H1 (cell line): ENCODE results near the gene ALG14. TPM values are rescaled to one million over a fixed set of nuclear protein-coding genes. Genes with fewer than 3 reads are reported as not detected.

Source experiments
- CTCF ChIA-PET: fragments of 300-600 bp; sonication (Branson Sonifier 250); formaldehyde crosslinking; loops from one replicate; lab custom pipeline; 2021; ENCODE audit not compliant: partially characterized antibody; lab: Charles Lee
- POLR2A ChIA-PET: fragments of 300-600 bp; sonication (Branson Sonifier 250); formaldehyde crosslinking; loops from one replicate; lab custom pipeline; 2021; ENCODE audit warnings: inconsistent platforms; ENCODE audit not compliant: partially characterized antibody; lab: Charles Lee
- DNase-seq, 2 experiments: peaks; one replicate each; pipeline versions ENCODE4 v3.0.0 to v3.0.0-alpha.2; 2010 to 2022; ENCODE audit warnings: low spot score in 2 of 2, low read depth in 1 of 2, mixed read lengths in 1 of 2
- FAIRE-seq: peaks from 2 replicates; lab custom pipeline; 2011; peaks lifted over from hg19 to GRCh38; lab: Jason Lieb, UNC
- H2AFZ ChIP-seq: 2 replicates; pipeline ENCODE4 v1.8.1; 2012; ENCODE audit warnings: low read length, inconsistent platforms
- H2AK5ac ChIP-seq: 2 replicates; pipeline ENCODE4 v1.6.1; 2013; ENCODE audit warnings: low read depth, low read length
- H2BK120ac ChIP-seq: replicated peaks from 2 replicates; pipeline ENCODE3; 2013; ENCODE audit warnings: low read depth, low read length, inconsistent platforms
- H2BK12ac ChIP-seq: 2 replicates; pipeline ENCODE4 v1.6.1; 2013; ENCODE audit warnings: low read depth, low read length
- H2BK15ac ChIP-seq: 2 replicates; pipeline ENCODE4 v1.6.1; 2013; ENCODE audit warnings: low read length
- H2BK20ac ChIP-seq: 2 replicates; pipeline ENCODE4 v1.6.1; 2013; ENCODE audit warnings: low read length
- H2BK5ac ChIP-seq: 2 replicates; pipeline ENCODE4 v1.6.1; 2013; ENCODE audit warnings: low read depth, low read length
- H3K14ac ChIP-seq: 2 replicates; pipeline ENCODE4 v1.6.1; 2013; ENCODE audit warnings: inconsistent platforms; ENCODE audit not compliant: insufficient read length
- H3K18ac ChIP-seq: 2 replicates; pipeline ENCODE4 v1.6.1; 2013; ENCODE audit warnings: low read length; ENCODE audit errors: extremely low read depth
- H3K23ac ChIP-seq: 2 replicates; pipeline ENCODE4 v1.6.1; 2013; ENCODE audit warnings: inconsistent platforms; ENCODE audit not compliant: insufficient read length
- H3K23me2 ChIP-seq: 2 replicates; pipeline ENCODE4 v1.6.1; 2013; ENCODE audit warnings: low read depth, low read length
- H3K27ac ChIP-seq: 2 replicates; pipeline ENCODE4 v1.6.1; 2011; ENCODE audit warnings: low read depth, low read length, inconsistent platforms
- H3K27me3 ChIP-seq, 4 experiments: replicated peaks in 1 of 4; 1 replicate in 1 of 4; 2 replicates in 3 of 4; pipeline versions ENCODE4 v1.6.1 to v1.8.1; 2011 to 2013; ENCODE audit warnings: low read length in 3 of 4, mild to moderate bottlenecking in 3 of 4, inconsistent platforms in 2 of 4, mixed read lengths in 2 of 4, moderate library complexity in 1 of 4; ENCODE audit not compliant: control insufficient read depth in 3 of 4, insufficient read depth in 3 of 4; ENCODE audit errors: extremely low read depth in 1 of 4
- H3K36me3 ChIP-seq, 4 experiments: 2 replicates each; pipeline versions ENCODE4 v1.6.1 to v1.8.1; 2011 to 2013; ENCODE audit warnings: mild to moderate bottlenecking in 4 of 4, low read length in 3 of 4, moderate library complexity in 2 of 4, control low read depth in 1 of 4, inconsistent platforms in 1 of 4; ENCODE audit not compliant: insufficient read depth in 4 of 4, control insufficient read depth in 2 of 4
- H3K4ac ChIP-seq: replicated peaks from 2 replicates; pipeline ENCODE3; 2013; ENCODE audit warnings: low read length, low read depth, mixed read lengths, inconsistent platforms; ENCODE audit not compliant: insufficient read length
- H3K4me1 ChIP-seq, 4 experiments: replicated peaks in 1 of 4; 1 replicate in 1 of 4; 2 replicates in 3 of 4; pipeline versions ENCODE4 v1.6.1 to v1.8.1; 2011 to 2013; ENCODE audit warnings: low read length in 3 of 4, inconsistent platforms in 2 of 4, mixed read lengths in 1 of 4; ENCODE audit not compliant: insufficient read depth in 4 of 4, control insufficient read depth in 3 of 4
- H3K4me2 ChIP-seq, 2 experiments: 2 replicates each; pipeline versions ENCODE4 v1.6.1 to v1.8.1; 2011 to 2013; ENCODE audit warnings: low read depth in 2 of 2, low read length in 2 of 2, control low read depth in 1 of 2, inconsistent platforms in 1 of 2, mild to moderate bottlenecking in 1 of 2; ENCODE audit not compliant: insufficient read depth in 1 of 2
- H3K4me3 ChIP-seq, 4 experiments: fragments of 200-600, 300-600 bp in 1 of 4; sonication (generic), shearing (Covaris generic), sonication (Bioruptor Twin) in 1 of 4; 2 replicates each; pipeline versions ENCODE4 v1.5.1 to v1.8.1; 2011 to 2016; ENCODE audit warnings: low read length in 4 of 4, low read depth in 3 of 4, control low read depth in 2 of 4, inconsistent platforms in 2 of 4, mild to moderate bottlenecking in 2 of 4, mixed read lengths in 1 of 4, moderate library complexity in 1 of 4; ENCODE audit not compliant: insufficient read depth in 2 of 4; ENCODE audit errors: extremely low read depth in 1 of 4
- H3K56ac ChIP-seq: replicated peaks from 2 replicates; pipeline ENCODE3; 2013; ENCODE audit warnings: low read depth, mild to moderate bottlenecking, mixed read lengths, low read length, inconsistent platforms; ENCODE audit not compliant: insufficient read length
- H3K79me1 ChIP-seq: 2 replicates; pipeline ENCODE4 v1.6.1; 2013; ENCODE audit warnings: low read depth, low read length, control low read depth
- H3K79me2 ChIP-seq, 2 experiments: 2 replicates each; pipeline versions ENCODE4 v1.6.1 to v1.8.1; 2012 to 2013; ENCODE audit warnings: low read length in 2 of 2, mild to moderate bottlenecking in 2 of 2, inconsistent platforms in 1 of 2; ENCODE audit not compliant: insufficient read depth in 2 of 2, control insufficient read depth in 1 of 2
- H3K9ac ChIP-seq, 4 experiments: replicated peaks in 1 of 4; 1 replicate in 1 of 4; 2 replicates in 3 of 4; pipeline versions ENCODE4 v1.6.1 to v1.8.1; 2011 to 2013; ENCODE audit warnings: low read depth in 3 of 4, low read length in 3 of 4, control low read depth in 2 of 4, mild to moderate bottlenecking in 2 of 4, moderate library complexity in 2 of 4, inconsistent platforms in 1 of 4; ENCODE audit errors: extremely low read depth in 1 of 4
- H3K9me3 ChIP-seq, 2 experiments: 2 replicates each; pipeline versions ENCODE4 v1.6.1 to v1.8.1; 2012 to 2013; ENCODE audit warnings: mild to moderate bottlenecking in 2 of 2, moderate library complexity in 2 of 2, control low read depth in 1 of 2, inconsistent platforms in 1 of 2, low read depth in 1 of 2, low read length in 1 of 2, mixed read lengths in 1 of 2; ENCODE audit not compliant: insufficient read depth in 2 of 2
- H4K20me1 ChIP-seq, 2 experiments: replicated peaks in 1 of 2; 2 replicates each; pipeline versions ENCODE3 to v1.8.1; 2011 to 2013; ENCODE audit warnings: inconsistent platforms in 2 of 2, low read length in 2 of 2, mild to moderate bottlenecking in 1 of 2; ENCODE audit not compliant: insufficient read depth in 2 of 2, control insufficient read depth in 1 of 2
- H4K5ac ChIP-seq: 2 replicates; pipeline ENCODE4 v1.6.1; 2013; ENCODE audit warnings: low read length, low read depth, mixed read lengths, inconsistent platforms; ENCODE audit not compliant: insufficient read length
- H4K8ac ChIP-seq: 2 replicates; pipeline ENCODE4 v1.8.0; 2013; ENCODE audit warnings: mild to moderate bottlenecking, moderate library complexity, low read length, inconsistent platforms; ENCODE audit not compliant: insufficient read depth; ENCODE audit errors: extremely low read depth
- H4K91ac ChIP-seq: replicated peaks from 2 replicates; pipeline ENCODE3; 2013; ENCODE audit warnings: low read length, mixed read lengths, inconsistent platforms; ENCODE audit not compliant: insufficient read length
- E2F6 ChIP-seq: IDR thresholded peaks from 2 replicates; pipeline ENCODE4 v1.6.1; 2012; ENCODE audit warnings: inconsistent platforms
- NANOG ChIP-seq: IDR thresholded peaks from 2 replicates; pipeline ENCODE4 v1.6.1; 2011; ENCODE audit warnings: low read length, low read depth, mild to moderate bottlenecking, inconsistent platforms; ENCODE audit not compliant: insufficient read depth, poor library complexity, severe bottlenecking
- PHF8 ChIP-seq: fragments of 200-600 bp; sonication (generic); conservative IDR thresholded peaks from 2 replicates; pipeline ENCODE4 v1.7.1; 2012; ENCODE audit warnings: low read depth, mild to moderate bottlenecking, inconsistent platforms, low read length, moderate library complexity
- RFX5 ChIP-seq: IDR thresholded peaks from 2 replicates; pipeline ENCODE4 v1.6.1; 2011; ENCODE audit warnings: low read depth, low read length, improper control_type of control experiment, borderline replicate concordance
- SAP30 ChIP-seq: fragments of 300-600 bp; sonication (generic); IDR thresholded peaks from 2 replicates; pipeline ENCODE4 v1.7.1; 2012; ENCODE audit warnings: low read length, moderate library complexity, mild to moderate bottlenecking, inconsistent platforms; ENCODE audit not compliant: insufficient read depth, insufficient replicate concordance
- TBP ChIP-seq: IDR thresholded peaks from 2 replicates; pipeline ENCODE4 v1.6.1; 2011; ENCODE audit warnings: low read depth, low read length, improper control_type of control experiment
- whole genome bisulfite sequencing, 2 experiments: shearing (Covaris generic) in 1 of 2; methylation state at CpG; one replicate each; pipeline versions ENCODE4 v1.1.6 to v1.1.7; 2013 to 2015; ENCODE audit warnings: low lambda C conversion rate in 2 of 2, mixed read lengths in 2 of 2, inconsistent platforms in 1 of 2, low coverage in 1 of 2, missing lambda C conversion rate in 1 of 2; ENCODE audit not compliant: insufficient replicate concordance in 2 of 2, insufficient coverage in 1 of 2, insufficient read length in 1 of 2; ENCODE audit errors: extremely low coverage in 1 of 2, missing lambda C conversion rate in 1 of 2; 5-methylcytosine and 5-hydroxymethylcytosine counted together
- polyA plus RNA-seq, 7 experiments: library from polyadenylated mRNA; depleted of rRNA in 3 of 7; stranded (reverse) in 5 of 7; unstranded in 2 of 7; fragments of >200 nt in 5 of 7; fragments of 200-250 nt in 2 of 7; gene quantifications; 1 replicate in 5 of 7; 2 replicates in 1 of 7; 4 replicates in 1 of 7; pipeline versions ENCODE4 v1.2.1 to v1.2.3, GENCODE V29; 2011 to 2013; ENCODE audit warnings: missing spikeins in 2 of 7, mixed read lengths in 2 of 7
- total RNA-seq: library from RNA; stranded (reverse); fragmentation: NEBNext Ultra II Directional; extraction: Animal tissue kit (Norgen Biotek cat#: 25700); gene quantifications from 2 replicates; pipeline ENCODE4 v1.2.1, GENCODE V29; 2021
- TF ChIP-seq, protein P1 (sequence below), 3 experiments: IDR thresholded peaks; 1 replicate in 2 of 3; 2 replicates in 1 of 3; pipeline versions ENCODE4 v1.5.1 to v1.6.1; 2011; ENCODE audit warnings: low read length in 3 of 3, mild to moderate bottlenecking in 3 of 3, inconsistent platforms in 2 of 3, low read depth in 1 of 3, moderate library complexity in 1 of 3; ENCODE audit not compliant: insufficient read depth in 1 of 3; ENCODE audit errors: control extremely low read depth in 1 of 3
- TF ChIP-seq, protein P2 (sequence below): IDR thresholded peaks from 2 replicates; pipeline ENCODE4 v1.6.1; 2011; ENCODE audit warnings: low read length, improper control_type of control experiment

Gene ALG14
- total and polyA plus RNA-seq, 2 of the 8 experiments (the other 6 are each of a cell fraction or from before 2014, with no cell fraction given), result 0.95 to 1.3 TPM

GRCh38 chr1:95013950-95014574 lies 58.7 kb downstream of the ALG14 start:
- H2BK12ac ChIP-seq, result no peak overlapping the region
- DNase-seq (no peak), FAIRE-seq (no peak)
- H2BK5ac ChIP-seq, result no peak overlapping the region
- H4K5ac ChIP-seq, result no peak overlapping the region
- H3K9me3 ChIP-seq, result no peaks in the 10 kb centered on the region
- no peak overlapping the region for H3K23ac ChIP-seq
- no peaks in the 10 kb centered on the region for H4K20me1 ChIP-seq
- no peaks in the 10 kb centered on the region for H3K36me3 ChIP-seq
- H4K8ac ChIP-seq, result no peak overlapping the region
- H3K27ac ChIP-seq, result no peak overlapping the region
- H2BK120ac ChIP-seq, result no peak overlapping the region
- no peaks in the 10 kb centered on the region for H3K27me3 ChIP-seq
- no peak overlapping the region for H3K4me3 ChIP-seq
- H3K23me2 ChIP-seq, result no peaks in the 10 kb centered on the region
- ChIA-PET CTCF (interaction anchor here (1.0 to 2.2 kb wide), 4 partner anchors 10 to 209 kb away, joined by 3 to 7 read pairs (median 4); no protein-coding TSS in a partner anchor), POLR2A (interaction anchor here (0.7 kb wide), 1 partner anchor 17 kb away, joined by 3 read pairs; no protein-coding TSS in a partner anchor)
- H2AFZ ChIP-seq, result no peak overlapping the region
- no peak overlapping the region for H2AK5ac ChIP-seq
- 94% methylated on average over 2 of the region's 2 CpGs; no CpG with 5 or more reads in 1 of the 2 experiments for WGBS, 2 experiments
- H2BK15ac ChIP-seq, result no peak overlapping the region
- H3K9ac ChIP-seq, result no peak overlapping the region
- no peak overlapping the region for H3K18ac ChIP-seq
- H2BK20ac ChIP-seq, result no peak overlapping the region
- H3K4me1 ChIP-seq, result no peaks in the 10 kb centered on the region
- H4K91ac ChIP-seq, result no peak overlapping the region
- no peaks in the 10 kb centered on the region for H3K79me1 ChIP-seq
- no peaks in the 10 kb centered on the region for H3K79me2 ChIP-seq
- no peak overlapping the region for H3K4ac ChIP-seq
- H3K14ac ChIP-seq, result no peak overlapping the region
- H3K4me2 ChIP-seq, result no peak overlapping the region
- H3K56ac ChIP-seq, result no peak overlapping the region
- TF ChIP-seq TBP, result no peak
- TF ChIP-seq, protein P1, sequence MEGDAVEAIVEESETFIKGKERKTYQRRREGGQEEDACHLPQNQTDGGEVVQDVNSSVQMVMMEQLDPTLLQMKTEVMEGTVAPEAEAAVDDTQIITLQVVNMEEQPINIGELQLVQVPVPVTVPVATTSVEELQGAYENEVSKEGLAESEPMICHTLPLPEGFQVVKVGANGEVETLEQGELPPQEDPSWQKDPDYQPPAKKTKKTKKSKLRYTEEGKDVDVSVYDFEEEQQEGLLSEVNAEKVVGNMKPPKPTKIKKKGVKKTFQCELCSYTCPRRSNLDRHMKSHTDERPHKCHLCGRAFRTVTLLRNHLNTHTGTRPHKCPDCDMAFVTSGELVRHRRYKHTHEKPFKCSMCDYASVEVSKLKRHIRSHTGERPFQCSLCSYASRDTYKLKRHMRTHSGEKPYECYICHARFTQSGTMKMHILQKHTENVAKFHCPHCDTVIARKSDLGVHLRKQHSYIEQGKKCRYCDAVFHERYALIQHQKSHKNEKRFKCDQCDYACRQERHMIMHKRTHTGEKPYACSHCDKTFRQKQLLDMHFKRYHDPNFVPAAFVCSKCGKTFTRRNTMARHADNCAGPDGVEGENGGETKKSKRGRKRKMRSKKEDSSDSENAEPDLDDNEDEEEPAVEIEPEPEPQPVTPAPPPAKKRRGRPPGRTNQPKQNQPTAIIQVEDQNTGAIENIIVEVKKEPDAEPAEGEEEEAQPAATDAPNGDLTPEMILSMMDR (IDR thresholded peaks at IDR 0.05; ENCODE audit: control extremely low read depth in 1 of 3, insufficient read depth in 1 of 3, low read depth in 1 of 3, low read length in 3 of 3), result no peak
- TF ChIP-seq RFX5, result no peak
- no peak for TF ChIP-seq PHF8
- no peak for TF ChIP-seq E2F6
- TF ChIP-seq NANOG, result no peak
- no peak for TF ChIP-seq SAP30
- TF ChIP-seq, protein P2, sequence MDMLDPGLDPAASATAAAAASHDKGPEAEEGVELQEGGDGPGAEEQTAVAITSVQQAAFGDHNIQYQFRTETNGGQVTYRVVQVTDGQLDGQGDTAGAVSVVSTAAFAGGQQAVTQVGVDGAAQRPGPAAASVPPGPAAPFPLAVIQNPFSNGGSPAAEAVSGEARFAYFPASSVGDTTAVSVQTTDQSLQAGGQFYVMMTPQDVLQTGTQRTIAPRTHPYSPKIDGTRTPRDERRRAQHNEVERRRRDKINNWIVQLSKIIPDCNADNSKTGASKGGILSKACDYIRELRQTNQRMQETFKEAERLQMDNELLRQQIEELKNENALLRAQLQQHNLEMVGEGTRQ, result no peak
